Lower lobe of right lung (tissue), 2 donors: ENCODE data around the gene CRTAP. TPM values are rescaled to one million over a fixed set of nuclear protein-coding genes. Genes with fewer than 3 reads are reported as not detected.
"Not testable (repeated sequence)": the region's sequence is repeated elsewhere in the genome, so short reads cannot be mapped to it uniquely, and the experiment has no call there.

Experiments used
- ATAC-seq, 2 donors: fragments of 200-7000 bp; cut with Tn5 transposase; one replicate each; pipeline ENCODE4 v1.9.1; 2020 to 2022; ENCODE audit warnings: mild to moderate bottlenecking in 2 of 2, moderate library complexity in 2 of 2
- DNase-seq: peaks from one replicate; pipeline ENCODE4 v3.0.0-alpha.2; 2020
- H3K27ac ChIP-seq: fragments of 200-600 bp; one replicate; pipeline ENCODE4 v1.8.0; 2022
- H3K27me3 ChIP-seq: fragments of 200-600 bp; one replicate; pipeline ENCODE4 v1.8.0; 2022; ENCODE audit warnings: low read depth
- H3K36me3 ChIP-seq: fragments of 200-600 bp; one replicate; pipeline ENCODE4 v1.8.0; 2022; ENCODE audit warnings: mild to moderate bottlenecking
- H3K4me1 ChIP-seq: fragments of 200-600 bp; one replicate; pipeline ENCODE4 v1.8.0; 2022
- H3K4me3 ChIP-seq: fragments of 200-600 bp; one replicate; pipeline ENCODE4 v1.8.0; 2022; ENCODE audit warnings: mild to moderate bottlenecking
- H3K9me3 ChIP-seq: fragments of 200-600 bp; one replicate; pipeline ENCODE4 v1.8.0; 2022
- CTCF ChIP-seq: fragments of 200-600 bp; IDR thresholded peaks from one replicate; pipeline ENCODE4 v1.8.0; 2022; ENCODE audit warnings: antibody characterized with exemption, mild to moderate bottlenecking
- intact Hi-C: fragments of 100-400 bp; cut with DNase I; formaldehyde crosslinking; loops from one replicate; pipeline ENCODE4 v1.11.0; 2022
- total RNA-seq: library from RNA; stranded (reverse); fragmentation: NEBNext Ultra II Directional; extraction: Animal tissue kit (Norgen Biotek cat#: 25700); gene quantifications from one replicate; pipeline ENCODE4 v1.2.1, GENCODE V29; 2021
- donor health status: DM: no; HTN: yes; CAD: no; lungs with severe emphysema.

The CRTAP gene
- total RNA-seq, 1 donor from 2014 or later: 213 TPM

DNA sequence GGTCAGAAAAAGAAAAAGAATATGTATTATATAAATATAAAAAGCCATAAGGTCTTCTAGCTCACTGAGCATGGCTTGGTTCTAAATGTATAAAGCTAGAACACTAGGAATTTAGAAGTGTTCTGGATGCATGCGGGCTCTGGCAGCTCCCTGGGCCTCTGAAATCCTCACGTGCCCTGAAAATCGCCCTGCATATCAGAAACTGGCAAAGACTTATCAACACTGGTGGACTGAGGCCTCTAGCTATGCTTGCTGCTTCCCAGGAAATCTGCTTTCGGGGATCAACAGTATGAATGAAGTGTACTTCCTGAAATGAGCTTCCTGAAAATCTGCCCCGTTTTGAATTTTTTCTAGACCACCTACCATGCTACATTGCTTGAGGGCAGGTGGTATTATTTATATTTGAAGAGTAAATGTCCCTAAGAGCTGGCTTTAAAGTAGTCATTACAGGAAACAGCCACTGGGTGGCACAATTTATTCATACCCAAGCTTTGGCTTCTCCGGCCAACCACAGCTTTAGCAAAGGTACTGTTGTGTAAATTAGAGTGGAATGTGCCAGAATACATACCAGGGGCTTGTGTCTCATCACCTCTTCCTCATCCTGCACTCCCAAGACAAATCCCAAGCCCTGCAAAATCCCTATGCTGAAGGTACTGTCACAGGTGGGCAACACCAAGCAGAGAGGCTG lies 17.7 kb downstream of the CRTAP start:
- no peak for DNase-seq
- no peak overlapping the region for H3K27ac ChIP-seq
- peak; percentile 86 to 87 for ATAC-seq
- intact Hi-C loops: loop anchor here (10.0 kb wide), 1 partner anchor 243 kb away; no protein-coding TSS in a partner anchor
- H3K36me3 ChIP-seq: peaks cover 98% of the 10 kb centered on the region
- peak; percentile 76 for TF ChIP-seq CTCF
- H3K4me1 ChIP-seq: no peaks in the 10 kb centered on the region
- H3K27me3 ChIP-seq: no peaks in the 10 kb centered on the region
- no peak overlapping the region for H3K4me3 ChIP-seq
- no peaks in the 10 kb centered on the region for H3K9me3 ChIP-seq

GRCh38 chr3:33132019-33132360 lies 18.2 kb downstream of the CRTAP start:
- Histone ChIP-seq H3K36me3 (peaks cover 98% of the 10 kb centered on the region), H3K4me1 (no peaks in the 10 kb centered on the region), H3K4me3 (no peak overlapping the region), H3K27me3 (no peaks in the 10 kb centered on the region), H3K9me3 (no peaks in the 10 kb centered on the region), H3K27ac (no peak overlapping the region)
- DNase-seq (no peak), ATAC-seq (peak in 1 of 2 donors; percentile 24)
- intact Hi-C loops: loop anchor here (10.0 kb wide), 1 partner anchor 243 kb away; no protein-coding TSS in a partner anchor
- TF ChIP-seq CTCF: no peak

DNA sequence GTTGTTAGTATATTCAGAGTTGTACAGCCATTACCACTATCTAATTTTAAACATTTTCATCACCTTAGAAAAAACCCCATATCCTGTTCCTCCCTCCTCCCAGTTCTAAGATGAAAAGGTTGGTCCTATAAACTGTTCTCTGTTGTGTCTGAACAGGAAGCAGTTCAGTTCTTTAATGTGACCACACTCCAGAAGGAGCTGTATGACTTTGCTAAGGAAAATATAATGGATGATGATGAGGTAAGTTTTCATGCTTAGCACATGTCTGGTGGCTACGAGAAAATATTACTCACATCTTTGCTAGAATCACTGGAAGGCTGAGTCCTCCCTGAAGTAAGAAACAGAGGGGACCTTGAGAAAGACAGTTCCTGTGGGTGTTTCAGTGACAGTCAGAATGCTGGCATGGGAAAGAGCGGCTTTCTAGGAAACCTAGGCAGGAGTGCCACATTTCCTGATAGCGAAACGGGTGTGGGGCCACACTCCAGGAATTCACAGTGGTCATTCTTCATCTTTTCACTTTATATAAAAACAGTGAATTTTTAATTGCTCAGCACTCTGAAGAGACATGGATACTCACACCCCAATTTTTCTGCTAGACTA lies 20.3 kb downstream of the CRTAP start:
- H3K9me3 ChIP-seq: no peaks in the 10 kb centered on the region
- H3K4me1 ChIP-seq: no peaks in the 10 kb centered on the region
- H3K27ac ChIP-seq: no peak overlapping the region
- ATAC-seq (no peak), DNase-seq (no peak)
- no peak overlapping the region for H3K4me3 ChIP-seq
- intact Hi-C loops: loop anchor here (10.0 kb wide), 1 partner anchor 241 kb away; no protein-coding TSS in a partner anchor
- TF ChIP-seq CTCF: no peak
- no peaks in the 10 kb centered on the region for H3K27me3 ChIP-seq
- peaks cover 86% of the 10 kb centered on the region for H3K36me3 ChIP-seq

DNA sequence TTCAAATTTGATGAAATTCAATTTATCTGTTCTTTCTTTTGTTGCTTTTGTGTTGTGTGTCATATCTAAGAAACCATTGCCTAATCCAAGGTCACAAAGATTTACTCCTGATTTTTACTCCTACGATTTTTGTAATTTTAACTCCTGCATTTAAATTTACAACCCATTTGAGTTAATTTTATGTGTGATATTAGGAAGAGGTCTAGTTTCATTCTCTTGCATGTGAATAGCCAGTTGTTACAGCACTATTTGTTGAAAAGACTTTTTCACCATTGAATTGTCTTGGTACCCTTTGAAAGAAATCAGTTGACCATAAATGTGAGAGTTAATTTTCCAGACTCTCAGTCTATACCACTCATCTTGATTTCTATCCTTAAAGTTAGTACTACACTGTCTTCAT lies 23.9 kb downstream of the CRTAP start:
- ATAC-seq (no peak), DNase-seq (no peak)
- intact Hi-C loops: loop anchor here (10.0 kb wide), 1 partner anchor 237 kb away; no protein-coding TSS in a partner anchor
- no peaks in the 10 kb centered on the region for H3K9me3 ChIP-seq
- no peak overlapping the region for H3K27ac ChIP-seq
- no peak overlapping the region for H3K4me3 ChIP-seq
- no peak for TF ChIP-seq CTCF
- H3K36me3 ChIP-seq: peaks cover 79% of the 10 kb centered on the region
- H3K27me3 ChIP-seq: no peaks in the 10 kb centered on the region
- H3K4me1 ChIP-seq: no peaks in the 10 kb centered on the region

DNA sequence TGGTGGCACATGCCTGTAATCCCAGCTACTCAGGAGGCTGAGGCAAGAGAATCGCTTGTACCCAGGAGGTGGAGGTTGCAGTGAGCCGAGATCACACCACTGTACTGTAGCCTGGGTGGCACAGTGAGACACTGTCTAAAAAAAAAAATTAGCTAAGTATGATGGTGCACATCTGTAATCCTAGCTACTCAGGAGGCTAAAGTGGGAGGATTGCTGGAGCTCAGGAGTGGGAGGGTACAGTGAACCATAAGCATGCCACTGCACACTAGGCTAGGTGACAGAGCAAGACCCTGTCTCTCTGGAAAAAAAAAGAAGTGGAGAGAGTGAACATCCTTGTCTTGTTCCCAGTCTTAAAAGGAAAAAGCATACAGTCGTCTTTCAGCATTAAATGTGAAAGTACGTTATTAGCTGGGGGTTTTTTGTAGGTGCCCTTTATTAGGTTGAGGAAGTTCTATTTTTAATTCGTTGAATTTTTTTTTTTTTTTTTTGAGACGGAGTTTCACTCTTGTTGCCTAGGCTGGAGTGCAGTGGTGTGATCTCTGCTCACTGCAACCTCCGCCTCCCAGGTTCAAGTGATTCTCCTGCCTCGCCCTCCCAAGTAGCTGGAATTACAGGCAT lies 25.3 kb downstream of the CRTAP start:
- peaks cover 76% of the 10 kb centered on the region for H3K36me3 ChIP-seq
- DNase-seq, H3K27ac ChIP-seq, ATAC-seq, H3K9me3 ChIP-seq, H3K4me1 ChIP-seq, H3K27me3 ChIP-seq, H3K4me3 ChIP-seq: not testable (repeated sequence)
- intact Hi-C loops: loop anchor here (10.0 kb wide), 1 partner anchor 236 kb away; no protein-coding TSS in a partner anchor

- DNase-seq: no peak
- Histone ChIP-seq H3K36me3 (peaks cover 70% of the 10 kb centered on the region), H3K4me3 (no peak overlapping the region), H3K27me3 (no peaks in the 10 kb centered on the region), H3K4me1 (no peaks in the 10 kb centered on the region), H3K9me3 (no peaks in the 10 kb centered on the region), H3K27ac (no peak overlapping the region)
- TF ChIP-seq CTCF: no peak
- ATAC-seq: no peak
- intact Hi-C loops: loop anchor here (10.0 kb wide), 1 partner anchor 235 kb away; no protein-coding TSS in a partner anchor
Observed at GRCh38 chr3:33139996-33140395, 26.2 kb downstream of the CRTAP start.
